Immature natural killer cell (primary cell): ENCODE results near the gene KIF21B. TPM values are rescaled to one million over a fixed set of nuclear protein-coding genes. Genes with fewer than 3 reads are reported as not detected.

Experiments
- DNase-seq, 3 donors: peaks; one replicate each; pipeline ENCODE4 v3.0.0; 2022; ENCODE audit warnings: mixed read lengths in 1 of 3
- H3K27ac Mint-ChIP-seq, 6 donors: one replicate each; pipeline ENCODE4 v1.8.0; 2020; ENCODE audit warnings: mixed read lengths in 6 of 6, mild to moderate bottlenecking in 5 of 6, inconsistent platforms in 4 of 6, moderate library complexity in 3 of 6
- H3K27me3 Mint-ChIP-seq, 3 donors: one replicate each; pipeline ENCODE4 v1.8.0; 2020 to 2021; ENCODE audit warnings: low read depth in 3 of 3, mild to moderate bottlenecking in 3 of 3, mixed read lengths in 3 of 3, moderate library complexity in 3 of 3, inconsistent platforms in 1 of 3
- H3K36me3 Mint-ChIP-seq, 3 donors: one replicate each; pipeline ENCODE4 v1.8.0; 2020; ENCODE audit warnings: mixed read lengths in 3 of 3, inconsistent platforms in 2 of 3, mild to moderate bottlenecking in 2 of 3
- H3K4me1 Mint-ChIP-seq, 2 donors: one replicate each; pipeline ENCODE4 v1.8.0; 2020; ENCODE audit warnings: inconsistent platforms in 2 of 2, mild to moderate bottlenecking in 2 of 2, mixed read lengths in 2 of 2, moderate library complexity in 1 of 2
- H3K4me3 Mint-ChIP-seq, 5 donors: one replicate each; pipeline ENCODE4 v1.8.0; 2020; ENCODE audit warnings: mild to moderate bottlenecking in 5 of 5, mixed read lengths in 5 of 5, inconsistent platforms in 3 of 5, moderate library complexity in 3 of 5
- H3K9me3 Mint-ChIP-seq, 6 donors: one replicate each; pipeline ENCODE4 v1.8.0; 2020; ENCODE audit warnings: mild to moderate bottlenecking in 6 of 6, mixed read lengths in 6 of 6, inconsistent platforms in 4 of 6, moderate library complexity in 3 of 6
- polyA plus RNA-seq, 3 donors: library from polyadenylated mRNA; unstranded; fragments of 300-500 nt; fragmentation: Illumina TruSeq; gene quantifications; one replicate each; pipeline ENCODE4 v1.2.3, GENCODE V29; 2021

Gene KIF21B
- polyA plus RNA-seq, result 1 to 10 TPM; 1.6 to 9.1 (median 2.9) TPM

GRCh38 chr1:201023517-201023902, at the start of gene KIF21B:
TSS of gene KIF21B (minus strand) at chr1:201023714. CDS start at chr1:201023383, 331 bp downstream.
- H3K4me3 Mint-ChIP-seq, result peak within 1 kb of the TSS; percentile 91 to 99 (median 94)
- H3K27me3 Mint-ChIP-seq, result peaks cover 4 to 21% (median 5%) of the 10 kb centered on the region in 3 donors
- H3K27ac Mint-ChIP-seq, result peak within 1 kb of the TSS; percentile 93 to 100 (median 100)
- no peaks in the 10 kb centered on the region for H3K36me3 Mint-ChIP-seq
- peaks cover 48 to 57% of the 10 kb centered on the region in 2 donors for H3K4me1 Mint-ChIP-seq
- no peaks in the 10 kb centered on the region for H3K9me3 Mint-ChIP-seq
- DNase-seq, result peak; percentile 91 to 93 (median 92)

GRCh38 chr1:201072922-201073321, 49.4 kb upstream of the KIF21B start:
- Mint-ChIP-seq H3K4me1 (no peaks in the 10 kb centered on the region), H3K27me3 (peaks cover 0 to 3% (median 2%) of the 10 kb centered on the region in 3 donors), H3K27ac (no peak overlapping the region), H3K4me3 (no peak overlapping the region), H3K36me3 (no peaks in the 10 kb centered on the region), H3K9me3 (peaks cover 0 to 2% (median 0%) of the 10 kb centered on the region in 6 donors)
- DNase-seq, result no peak

GRCh38 chr1:201072149-201072548, 48.6 kb upstream of the KIF21B start:
- H3K36me3 Mint-ChIP-seq, result no peaks in the 10 kb centered on the region
- no peak overlapping the region for H3K27ac Mint-ChIP-seq
- H3K27me3 Mint-ChIP-seq, result peaks cover 0 to 3% (median 2%) of the 10 kb centered on the region in 3 donors
- H3K4me1 Mint-ChIP-seq, result no peaks in the 10 kb centered on the region
- no peak for DNase-seq
- H3K4me3 Mint-ChIP-seq, result no peak overlapping the region
- peaks cover 0 to 2% (median 0%) of the 10 kb centered on the region in 6 donors for H3K9me3 Mint-ChIP-seq

- no peak overlapping the region for H3K27ac Mint-ChIP-seq
- H3K27me3 Mint-ChIP-seq, result peaks cover 0 to 3% (median 1%) of the 10 kb centered on the region in 3 donors
- no peaks in the 10 kb centered on the region for H3K9me3 Mint-ChIP-seq
- H3K36me3 Mint-ChIP-seq, result no peaks in the 10 kb centered on the region
- no peak overlapping the region for H3K4me3 Mint-ChIP-seq
- H3K4me1 Mint-ChIP-seq, result no peaks in the 10 kb centered on the region
- DNase-seq, result no peak
Measured at GRCh38 chr1:201069636-201070035, 46.1 kb upstream of the KIF21B start.

- peaks cover 0 to 3% (median 2%) of the 10 kb centered on the region in 3 donors for H3K27me3 Mint-ChIP-seq
- no peaks in the 10 kb centered on the region for H3K36me3 Mint-ChIP-seq
- no peak for DNase-seq
- no peak overlapping the region for H3K27ac Mint-ChIP-seq
- H3K4me1 Mint-ChIP-seq, result no peaks in the 10 kb centered on the region
- no peak overlapping the region for H3K4me3 Mint-ChIP-seq
- peaks cover 0 to 1% (median 0%) of the 10 kb centered on the region in 6 donors for H3K9me3 Mint-ChIP-seq
Measured at GRCh38 chr1:201068976-201069375, 45.5 kb upstream of the KIF21B start.

GRCh38 chr1:201066986-201067385, 43.5 kb upstream of the KIF21B start:
- H3K4me1 Mint-ChIP-seq, result no peaks in the 10 kb centered on the region
- no peak overlapping the region for H3K27ac Mint-ChIP-seq
- H3K27me3 Mint-ChIP-seq, result peaks cover 0 to 2% (median 0%) of the 10 kb centered on the region in 3 donors
- peaks cover 0 to 1% (median 0%) of the 10 kb centered on the region in 6 donors for H3K9me3 Mint-ChIP-seq
- DNase-seq, result no peak
- no peak overlapping the region for H3K4me3 Mint-ChIP-seq
- H3K36me3 Mint-ChIP-seq, result no peaks in the 10 kb centered on the region

- Mint-ChIP-seq H3K4me3 (no peak overlapping the region), H3K27ac (no peak overlapping the region)
Measured at GRCh38 chr1:201065686-201066085, 42.2 kb upstream of the KIF21B start.

GRCh38 chr1:201064806-201065205, 41.3 kb upstream of the KIF21B start:
- DNase-seq, result no peak
- H3K27me3 Mint-ChIP-seq, result peaks cover 0 to 2% (median 0%) of the 10 kb centered on the region in 3 donors
- no peaks in the 10 kb centered on the region for H3K4me1 Mint-ChIP-seq
- no peak overlapping the region for H3K4me3 Mint-ChIP-seq
- no peaks in the 10 kb centered on the region for H3K36me3 Mint-ChIP-seq
- no peak overlapping the region for H3K27ac Mint-ChIP-seq
- peaks cover 0 to 1% (median 0%) of the 10 kb centered on the region in 6 donors for H3K9me3 Mint-ChIP-seq

More at GRCh38 chr1:201065686-201066085, 42.2 kb upstream of the KIF21B start:
- no peak for DNase-seq
- Mint-ChIP-seq H3K36me3 (no peaks in the 10 kb centered on the region), H3K27me3 (peaks cover 0 to 2% (median 0%) of the 10 kb centered on the region in 3 donors), H3K4me1 (no peaks in the 10 kb centered on the region), H3K9me3 (peaks cover 0 to 1% (median 0%) of the 10 kb centered on the region in 6 donors)

- Mint-ChIP-seq H3K4me3 (no peak overlapping the region), H3K27me3 (peaks cover 0 to 2% (median 0%) of the 10 kb centered on the region in 3 donors), H3K36me3 (no peaks in the 10 kb centered on the region), H3K9me3 (peaks cover 0 to 1% (median 0%) of the 10 kb centered on the region in 6 donors), H3K27ac (no peak overlapping the region), H3K4me1 (no peaks in the 10 kb centered on the region)
- DNase-seq, result no peak
Measured at GRCh38 chr1:201063145-201063544, 39.6 kb upstream of the KIF21B start.

- Mint-ChIP-seq H3K36me3 (no peaks in the 10 kb centered on the region), H3K27ac (no peak overlapping the region), H3K4me1 (no peaks in the 10 kb centered on the region), H3K27me3 (peaks cover 0 to 2% (median 2%) of the 10 kb centered on the region in 3 donors), H3K4me3 (no peak overlapping the region), H3K9me3 (peaks cover 0 to 1% (median 0%) of the 10 kb centered on the region in 6 donors)
- no peak for DNase-seq
Measured at GRCh38 chr1:201062511-201063091, 39.1 kb upstream of the KIF21B start.

- Mint-ChIP-seq H3K36me3 (no peaks in the 10 kb centered on the region), H3K4me3 (no peak overlapping the region)
- DNase-seq, result no peak
Measured at GRCh38 chr1:201061886-201062285, 38.4 kb upstream of the KIF21B start.

GRCh38 chr1:201061049-201061448, 37.5 kb upstream of the KIF21B start:
- Mint-ChIP-seq H3K4me3 (no peak overlapping the region), H3K36me3 (no peaks in the 10 kb centered on the region), H3K9me3 (peaks cover 0 to 1% (median 0%) of the 10 kb centered on the region in 6 donors), H3K27me3 (peaks cover 0 to 2% (median 2%) of the 10 kb centered on the region in 3 donors), H3K4me1 (no peaks in the 10 kb centered on the region), H3K27ac (no peak overlapping the region)
- no peak for DNase-seq

More at GRCh38 chr1:201061886-201062285, 38.4 kb upstream of the KIF21B start:
- H3K27ac Mint-ChIP-seq, result no peak overlapping the region
- H3K27me3 Mint-ChIP-seq, result peaks cover 0 to 2% (median 2%) of the 10 kb centered on the region in 3 donors
- H3K4me1 Mint-ChIP-seq, result no peaks in the 10 kb centered on the region
- peaks cover 0 to 1% (median 0%) of the 10 kb centered on the region in 6 donors for H3K9me3 Mint-ChIP-seq

- no peak overlapping the region for H3K4me3 Mint-ChIP-seq
Measured at GRCh38 chr1:201060586-201060985, 37.1 kb upstream of the KIF21B start.

GRCh38 chr1:201059871-201060555, 36.5 kb upstream of the KIF21B start:
- no peak for DNase-seq
- no peaks in the 10 kb centered on the region for H3K36me3 Mint-ChIP-seq
- H3K27ac Mint-ChIP-seq, result no peak overlapping the region
- H3K27me3 Mint-ChIP-seq, result peaks cover under 1 to 6% (median 2%) of the 10 kb centered on the region in 3 donors
- H3K9me3 Mint-ChIP-seq, result peaks cover 0 to 1% (median 0%) of the 10 kb centered on the region in 6 donors
- H3K4me3 Mint-ChIP-seq, result no peak overlapping the region
- no peaks in the 10 kb centered on the region for H3K4me1 Mint-ChIP-seq

More at GRCh38 chr1:201060586-201060985, 37.1 kb upstream of the KIF21B start:
- no peak for DNase-seq
- Mint-ChIP-seq H3K9me3 (peaks cover 0 to 1% (median 0%) of the 10 kb centered on the region in 6 donors), H3K36me3 (no peaks in the 10 kb centered on the region), H3K27ac (no peak overlapping the region), H3K27me3 (peaks cover 0 to 5% (median 2%) of the 10 kb centered on the region in 3 donors), H3K4me1 (no peaks in the 10 kb centered on the region)
